ENCODE data around the gene EIF2D.

DNA sequence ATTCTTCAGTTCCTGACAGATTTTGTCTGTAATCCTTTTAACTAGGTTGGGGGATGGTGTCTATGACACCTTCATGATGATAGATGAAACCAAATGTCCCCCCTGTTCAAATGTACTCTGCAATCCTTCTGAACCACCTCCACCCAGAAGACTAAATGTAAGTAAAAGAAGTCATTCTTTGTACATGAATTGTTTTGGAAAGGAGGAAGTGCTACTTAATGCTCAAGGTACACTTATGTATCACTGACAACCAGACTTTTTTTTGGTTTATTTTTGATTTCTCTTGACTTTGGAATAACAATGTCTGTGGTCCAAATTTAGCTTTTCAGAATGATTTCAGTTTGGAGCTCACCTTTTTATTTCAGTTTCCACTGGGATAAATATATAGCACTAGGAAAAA is 25.3 kb upstream of the EIF2D start:
- TF ChIP-seq, protein P1, sequence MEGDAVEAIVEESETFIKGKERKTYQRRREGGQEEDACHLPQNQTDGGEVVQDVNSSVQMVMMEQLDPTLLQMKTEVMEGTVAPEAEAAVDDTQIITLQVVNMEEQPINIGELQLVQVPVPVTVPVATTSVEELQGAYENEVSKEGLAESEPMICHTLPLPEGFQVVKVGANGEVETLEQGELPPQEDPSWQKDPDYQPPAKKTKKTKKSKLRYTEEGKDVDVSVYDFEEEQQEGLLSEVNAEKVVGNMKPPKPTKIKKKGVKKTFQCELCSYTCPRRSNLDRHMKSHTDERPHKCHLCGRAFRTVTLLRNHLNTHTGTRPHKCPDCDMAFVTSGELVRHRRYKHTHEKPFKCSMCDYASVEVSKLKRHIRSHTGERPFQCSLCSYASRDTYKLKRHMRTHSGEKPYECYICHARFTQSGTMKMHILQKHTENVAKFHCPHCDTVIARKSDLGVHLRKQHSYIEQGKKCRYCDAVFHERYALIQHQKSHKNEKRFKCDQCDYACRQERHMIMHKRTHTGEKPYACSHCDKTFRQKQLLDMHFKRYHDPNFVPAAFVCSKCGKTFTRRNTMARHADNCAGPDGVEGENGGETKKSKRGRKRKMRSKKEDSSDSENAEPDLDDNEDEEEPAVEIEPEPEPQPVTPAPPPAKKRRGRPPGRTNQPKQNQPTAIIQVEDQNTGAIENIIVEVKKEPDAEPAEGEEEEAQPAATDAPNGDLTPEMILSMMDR (conservative IDR thresholded peaks at IDR 0.05; ENCODE audit: low read depth, low read length): no peak
- TF ChIP-seq EZH2 (IDR thresholded peaks at IDR 0.05; ENCODE audit: low read length, unreplicated experiment) (no peak), EZH2phosphoT487 (IDR thresholded peaks at IDR 0.05; ENCODE audit: borderline replicate concordance, low read length) (no peak)

All from PC-3 (cell line).